Measurements from ENCODE around the gene LMCD1.

DNA sequence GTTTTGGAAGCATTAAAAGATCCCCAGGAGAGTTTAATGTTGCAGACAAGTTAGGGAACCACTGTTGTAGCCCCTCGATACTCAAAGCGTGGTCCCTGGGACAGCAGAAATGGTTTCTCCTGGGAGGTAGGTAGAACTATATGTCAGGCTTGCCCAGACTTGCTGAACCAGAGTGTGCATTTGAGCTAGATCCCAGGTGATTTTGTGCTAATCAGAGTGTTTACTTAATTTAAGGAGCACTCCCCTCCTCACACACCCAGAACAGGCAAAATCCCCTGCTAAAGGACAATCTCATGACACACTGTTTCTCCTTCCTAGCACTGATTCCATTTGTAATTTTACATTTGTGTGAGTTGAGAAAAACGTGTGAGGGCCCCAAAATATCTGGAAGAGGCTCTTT, 24.3 kb downstream of the LMCD1 start:
- TF ChIP-seq CTCF (conservative IDR thresholded peaks at IDR 0.05 in 1 of 2, IDR thresholded peaks at IDR 0.05 in 1 of 2; ENCODE audit: extremely low read depth in 1 of 2, insufficient read depth in 1 of 2, low read depth in 1 of 2, low read length in 2 of 2) (no peak), EZH2 (IDR thresholded peaks at IDR 0.05; ENCODE audit: borderline replicate concordance, low read length) (no peak)

All from mammary epithelial cell (primary cell).